ENCODE measurements around the gene NSG1. TPM values are rescaled to one million over a fixed set of nuclear protein-coding genes. Genes with fewer than 3 reads are reported as not detected.

The NSG1 gene
- total RNA-seq, 2 experiments from 2014 or later = 5.6 to 6.6 TPM

GRCh38 chr4:4405358-4405962 lies 18.6 kb downstream of the NSG1 start:
- Mint-ChIP-seq H3K27ac (no peak overlapping the region), H3K4me3 (no peak overlapping the region), H3K4me1 (ENCODE audit: low read depth) (no peaks in the 10 kb centered on the region), H3K27me3 (no peaks in the 10 kb centered on the region), H3K36me3 (ENCODE audit: low read depth) (no peaks in the 10 kb centered on the region), H3K9me3 (no peaks in the 10 kb centered on the region)
- POLR2A ChIA-PET = no interaction called here
- intact Hi-C loops (cut with micrococcal nuclease) = no loop called here
- no peak for TF ChIP-seq CTCF (IDR thresholded peaks at IDR 0.05)
- ATAC-seq (no peak), DNase-seq (no peak)
- CTCF ChIA-PET = no interaction called here

- ATAC-seq = no peak
- CTCF ChIA-PET = no interaction called here
- Mint-ChIP-seq H3K36me3 (ENCODE audit: low read depth) (no peaks in the 10 kb centered on the region), H3K4me3 (no peak overlapping the region), H3K9me3 (no peaks in the 10 kb centered on the region), H3K27ac (no peak overlapping the region), H3K27me3 (no peaks in the 10 kb centered on the region), H3K4me1 (ENCODE audit: low read depth) (no peaks in the 10 kb centered on the region)
- intact Hi-C loops (cut with micrococcal nuclease) = no loop called here
- no peak for DNase-seq
- no peak for TF ChIP-seq CTCF (IDR thresholded peaks at IDR 0.05)
- POLR2A ChIA-PET = no interaction called here
Observed at GRCh38 chr4:4406455-4407298, 19.8 kb downstream of the NSG1 start.

- no peaks in the 10 kb centered on the region for H3K36me3 Mint-ChIP-seq (ENCODE audit: low read depth)
- ChIA-PET CTCF (interaction anchor here (1.2 kb wide), 1 partner anchor 225 kb away, joined by 3 read pairs; no protein-coding TSS in a partner anchor), POLR2A (interaction anchor here (1.0 kb wide), 1 partner anchor 19 kb away, joined by 3 read pairs; no protein-coding TSS in a partner anchor)
Observed at GRCh38 chr4:4407299-4408131, 20.6 kb downstream of the NSG1 start.

GRCh38 chr4:4408132-4408523 lies 21.2 kb downstream of the NSG1 start:
- Mint-ChIP-seq H3K36me3 (ENCODE audit: low read depth) (no peaks in the 10 kb centered on the region), H3K27ac (no peak overlapping the region), H3K4me1 (ENCODE audit: low read depth) (no peaks in the 10 kb centered on the region), H3K9me3 (no peaks in the 10 kb centered on the region), H3K4me3 (no peak overlapping the region), H3K27me3 (no peaks in the 10 kb centered on the region)
- POLR2A ChIA-PET = interaction anchor here (1.0 kb wide), 1 partner anchor 18 kb away, joined by 3 read pairs; no protein-coding TSS in a partner anchor
- no peak for TF ChIP-seq CTCF (IDR thresholded peaks at IDR 0.05)
- no peak for ATAC-seq
- intact Hi-C loops (cut with micrococcal nuclease) = no loop called here
- CTCF ChIA-PET = interaction anchor here (1.2 kb wide), 1 partner anchor 226 kb away, joined by 3 read pairs; no protein-coding TSS in a partner anchor
- DNase-seq = no peak

More at GRCh38 chr4:4407299-4408131, 20.6 kb downstream of the NSG1 start:
- no peak overlapping the region for H3K27ac Mint-ChIP-seq
- no peak overlapping the region for H3K4me3 Mint-ChIP-seq
- H3K4me1 Mint-ChIP-seq (ENCODE audit: low read depth) = no peaks in the 10 kb centered on the region
- no peaks in the 10 kb centered on the region for H3K9me3 Mint-ChIP-seq
- no peaks in the 10 kb centered on the region for H3K27me3 Mint-ChIP-seq
- intact Hi-C loops (cut with micrococcal nuclease) = no loop called here
- ATAC-seq (no peak), DNase-seq (no peak)
- TF ChIP-seq CTCF (IDR thresholded peaks at IDR 0.05) = no peak

Data from activated CD8-positive, alpha-beta T cell treated with anti-CD3 and anti-CD28 coated beads for 36 hours (primary cell).